ENCODE measurements around the gene A4GALT. TPM values are rescaled to one million over a fixed set of nuclear protein-coding genes. Genes with fewer than 3 reads are reported as not detected.

Gene A4GALT
- total and polyA plus RNA-seq, 2 of the 13 experiments (the other 11 are each of a cell fraction or from before 2014, with no cell fraction given): 0.09 to 1.1 TPM

GRCh38 chr22:42648017-42648367, 72.7 kb downstream of the A4GALT start:
- DNase-seq (ENCODE audit: low spot score) (no peak), FAIRE-seq (no peak), ATAC-seq (no peak)
- in situ Hi-C loops (cut with HindIII; ENCODE audit: extremely low pct_ligation_motif_present, low pct_unique_long_range_greater_than_20kb) (no loop called here), intact Hi-C loops (cut with micrococcal nuclease; ENCODE audit: unreplicated experiment) (loop anchor here (10.0 kb wide), 2 partner anchors 157 to 207 kb away; partner anchors contain the start of gene ARFGAP3)
- peaks cover 6% of the 10 kb centered on the region; the same call in 1 of the 2 replicates for H4K20me1 ChIP-seq (ENCODE audit: insufficient read depth, low read length)
- no TSS peak for BruUV-seq (replicated peaks)
- no peaks in the 10 kb centered on the region; a peak in 1 of 5 replicates for H3K27me3 ChIP-seq (ENCODE audit: control insufficient read depth in 1 of 2, insufficient read depth in 2 of 2, low read length in 2 of 2)
- H3K4me2 ChIP-seq (ENCODE audit: low read depth, low read length): peak overlapping the region; percentile 96
- H3K36me3 ChIP-seq (replicated peaks in 1 of 2; ENCODE audit: control insufficient read depth in 1 of 2, insufficient read depth in 2 of 2, low read length in 2 of 2): no peaks in the 10 kb centered on the region; a peak in 2 of 5 replicates
- peak overlapping the region; percentile 97 for H3K27ac ChIP-seq (ENCODE audit: extremely low read length, insufficient read depth, low read length)
- ChIA-PET POLR2A (interaction anchor here (1.7 to 4.4 kb wide), 3 partner anchors 11 to 39 kb away, joined by 4 to 45 read pairs (median 5); partner anchors contain the start of gene POLDIP3), CTCF (ENCODE audit: low intra/inter-chr PET ratio, low total read pairs) (no interaction called here)
- peaks cover 79% of the 10 kb centered on the region for H3K4me1 ChIP-seq (ENCODE audit: insufficient read depth, low read length)
- peak overlapping the region; percentile 98 for H3K9ac ChIP-seq (ENCODE audit: insufficient read depth, low read depth, low read length)
- WGBS (ENCODE audit: low lambda C conversion rate): 24% methylated on average over 3 of the region's 4 CpGs
- H3K4me3 ChIP-seq (replicated peaks in 1 of 3; ENCODE audit: insufficient read depth in 1 of 3, low read depth in 2 of 3, low read length in 3 of 3): peak overlapping the region; percentile 84 to 100 (median 100)
- peaks cover 57% of the 10 kb centered on the region for H3K79me2 ChIP-seq (ENCODE audit: insufficient read depth, low read length)
- no peaks in the 10 kb centered on the region for H3K9me3 ChIP-seq (ENCODE audit: low read length)
- no peak overlapping the region for H2AFZ ChIP-seq (ENCODE audit: low read length)
- no peak for TF ChIP-seq CHD4 (IDR thresholded peaks at IDR 0.05; ENCODE audit: borderline replicate concordance, low read length)
- 0 out of 2 replicates have a peak, but pooled peaks have one; percentile 5 for TF ChIP-seq ZNF503 (CRISPR knock-in tag; IDR thresholded peaks at IDR 0.05)
- 0 out of 2 replicates have a peak, but pooled peaks have one; percentile 13 for TF ChIP-seq KLF15 (CRISPR knock-in tag; IDR thresholded peaks at IDR 0.05; ENCODE audit: borderline replicate concordance)
- no peak for TF ChIP-seq JUNB (CRISPR knock-in tag; IDR thresholded peaks at IDR 0.05; ENCODE audit: borderline replicate concordance)
- TF ChIP-seq AGO2 (optimal IDR thresholded peaks at IDR 0.05; ENCODE audit: low read depth, low read length): peak; percentile 4
- TF ChIP-seq DR1 (CRISPR knock-in tag; IDR thresholded peaks at IDR 0.05): 0 out of 2 replicates have a peak, but pooled peaks have one; percentile 26
- TF ChIP-seq ZEB1 (IDR thresholded peaks at IDR 0.05; ENCODE audit: insufficient replicate concordance, low read depth): peak; percentile 43
- TF ChIP-seq CHCHD3 (CRISPR knock-in tag; IDR thresholded peaks at IDR 0.05): 0 out of 2 replicates have a peak, but pooled peaks have one; percentile 18
- TF ChIP-seq, protein P1, sequence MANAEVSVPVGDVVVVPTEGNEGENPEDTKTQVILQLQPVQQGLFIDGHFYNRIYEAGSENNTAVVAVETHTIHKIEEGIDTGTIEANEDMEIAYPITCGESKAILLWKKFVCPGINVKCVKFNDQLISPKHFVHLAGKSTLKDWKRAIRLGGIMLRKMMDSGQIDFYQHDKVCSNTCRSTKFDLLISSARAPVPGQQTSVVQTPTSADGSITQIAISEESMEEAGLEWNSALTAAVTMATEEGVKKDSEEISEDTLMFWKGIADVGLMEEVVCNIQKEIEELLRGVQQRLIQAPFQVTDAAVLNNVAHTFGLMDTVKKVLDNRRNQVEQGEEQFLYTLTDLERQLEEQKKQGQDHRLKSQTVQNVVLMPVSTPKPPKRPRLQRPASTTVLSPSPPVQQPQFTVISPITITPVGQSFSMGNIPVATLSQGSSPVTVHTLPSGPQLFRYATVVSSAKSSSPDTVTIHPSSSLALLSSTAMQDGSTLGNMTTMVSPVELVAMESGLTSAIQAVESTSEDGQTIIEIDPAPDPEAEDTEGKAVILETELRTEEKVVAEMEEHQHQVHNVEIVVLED (CRISPR knock-in tag; IDR thresholded peaks at IDR 0.05; ENCODE audit: borderline replicate concordance): 0 out of 2 replicates have a peak, but pooled peaks have one; percentile 6
- TF ChIP-seq ZNF343 (CRISPR knock-in tag; IDR thresholded peaks at IDR 0.05): 0 out of 2 replicates have a peak, but pooled peaks have one; percentile 9
- TF ChIP-seq ZNF569 (CRISPR knock-in tag; IDR thresholded peaks at IDR 0.05; ENCODE audit: borderline replicate concordance): 0 out of 2 replicates have a peak, but pooled peaks have one; percentile 24

All from HepG2 (cell line).